ENCODE data around the gene CEP85. TPM values are rescaled to one million over a fixed set of nuclear protein-coding genes. Genes with fewer than 3 reads are reported as not detected.

Gene CEP85
- total RNA-seq, 5 donors from 2014 or later (not counting 1 experiment from before 2014, with no cell fraction given), result 14.2 to 28.5 (median 20.7) TPM

DNA sequence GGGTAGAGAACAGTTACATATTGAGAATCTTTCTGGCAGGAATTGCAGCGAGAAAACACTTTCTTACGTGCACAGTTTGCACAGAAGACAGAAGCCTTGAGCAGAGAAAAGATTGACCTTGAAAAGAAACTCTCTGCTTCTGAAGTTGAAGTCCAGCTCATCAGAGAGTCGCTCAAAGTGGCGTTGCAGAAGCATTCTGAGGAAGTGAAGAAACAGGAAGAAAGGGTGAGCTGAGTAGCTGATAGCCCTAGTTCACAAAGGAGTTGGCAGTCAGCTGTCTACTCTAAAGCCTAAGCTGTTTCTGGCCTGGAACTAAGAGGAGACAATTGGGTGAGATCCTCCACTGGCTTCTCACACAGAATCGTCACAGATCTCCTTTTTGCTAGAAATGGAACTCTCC lies 25.6 kb downstream of the CEP85 start:
- Mint-ChIP-seq H3K9me3 (no peaks in the 10 kb centered on the region), H3K27ac (no peak overlapping the region), H3K36me3 (peaks cover 62% of the 10 kb centered on the region), H3K27me3 (no peaks in the 10 kb centered on the region), H3K4me3 (no peak overlapping the region), H3K4me1 (no peaks in the 10 kb centered on the region)
- Histone ChIP-seq H3K27ac (ENCODE audit: low read length) (no peak overlapping the region), H3K4me1 (ENCODE audit: control insufficient read depth in 1 of 2, extremely low read depth in 1 of 2, insufficient read depth in 2 of 2, low read length in 2 of 2) (no peaks in the 10 kb centered on the region), H3K36me3 (ENCODE audit: control insufficient read depth in 2 of 2, extremely low read depth in 1 of 2, insufficient read depth in 1 of 2, low read length in 1 of 2) (peaks cover 24 to 66% of the 10 kb centered on the region in 2 donors), H3K4me3 (ENCODE audit: control insufficient read depth in 1 of 2, extremely low read depth in 1 of 2, low read length in 1 of 2) (no peak overlapping the region), H3K9me3 (no peaks in the 10 kb centered on the region), H3K27me3 (replicated peaks in 1 of 2; ENCODE audit: control insufficient read depth in 2 of 2, extremely low read depth in 1 of 2, insufficient read depth in 2 of 2, low read length in 1 of 2) (no peaks in the 10 kb centered on the region)
- ChIA-PET POLR2A (interaction anchor here in 1 of 2 donors (0.6 kb wide), 2 partner anchors 27 to 471 kb away, joined by 3 read pairs; no protein-coding TSS in a partner anchor), CTCF (no interaction called here)
- 88% methylated on average over 5 of the region's 5 CpGs for WGBS (ENCODE audit: insufficient coverage)
- DNase-seq (no peak), ATAC-seq (replicated peaks in 1 of 4) (no peak)

DNA sequence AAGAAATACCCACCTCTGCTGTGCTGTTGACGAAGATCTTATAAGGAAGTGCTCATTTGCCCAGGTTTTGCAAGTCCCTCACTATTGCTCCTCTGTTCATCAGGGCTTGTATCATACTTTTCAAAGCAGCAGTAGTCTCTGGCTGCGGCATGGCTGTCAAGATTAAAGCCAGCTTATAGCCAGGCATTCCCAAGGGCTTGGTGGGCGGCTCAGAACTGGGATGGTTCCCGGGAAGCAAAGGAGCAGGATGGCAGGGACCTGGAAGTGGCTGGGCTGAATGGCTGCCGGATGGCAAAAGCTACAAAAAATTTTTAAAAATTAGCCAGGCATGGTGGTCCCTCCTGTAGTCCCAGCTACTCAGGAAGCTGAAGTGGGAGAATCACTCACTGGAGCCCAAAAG lies 29.2 kb downstream of the CEP85 start:
- CTCF ChIA-PET, result no interaction called here
- 93% methylated on average over 4 of the region's 5 CpGs for WGBS (ENCODE audit: insufficient coverage)
- Histone ChIP-seq H3K36me3 (ENCODE audit: control insufficient read depth in 2 of 2, extremely low read depth in 1 of 2, insufficient read depth in 1 of 2, low read length in 1 of 2) (peaks cover 17 to 56% of the 10 kb centered on the region in 2 donors), H3K4me3 (ENCODE audit: control insufficient read depth in 1 of 2, extremely low read depth in 1 of 2, low read length in 1 of 2) (no peak overlapping the region), H3K27ac (ENCODE audit: low read length) (no peak overlapping the region), H3K4me1 (ENCODE audit: control insufficient read depth in 1 of 2, extremely low read depth in 1 of 2, insufficient read depth in 2 of 2, low read length in 2 of 2) (no peaks in the 10 kb centered on the region), H3K27me3 (replicated peaks in 1 of 2; ENCODE audit: control insufficient read depth in 2 of 2, extremely low read depth in 1 of 2, insufficient read depth in 2 of 2, low read length in 1 of 2) (no peaks in the 10 kb centered on the region), H3K9me3 (no peaks in the 10 kb centered on the region)
- H3K4me1 Mint-ChIP-seq, result no peaks in the 10 kb centered on the region
- POLR2A ChIA-PET, result no interaction called here
- H3K4me3 Mint-ChIP-seq, result no peak overlapping the region
- no peaks in the 10 kb centered on the region for H3K27me3 Mint-ChIP-seq
- peaks cover 58% of the 10 kb centered on the region for H3K36me3 Mint-ChIP-seq
- ATAC-seq (replicated peaks in 1 of 4) (no peak), DNase-seq (no peak)
- H3K27ac Mint-ChIP-seq, result no peak overlapping the region
- peaks cover 0 to 2% (median under 1%) of the 10 kb centered on the region in 3 donors for H3K9me3 Mint-ChIP-seq

DNA sequence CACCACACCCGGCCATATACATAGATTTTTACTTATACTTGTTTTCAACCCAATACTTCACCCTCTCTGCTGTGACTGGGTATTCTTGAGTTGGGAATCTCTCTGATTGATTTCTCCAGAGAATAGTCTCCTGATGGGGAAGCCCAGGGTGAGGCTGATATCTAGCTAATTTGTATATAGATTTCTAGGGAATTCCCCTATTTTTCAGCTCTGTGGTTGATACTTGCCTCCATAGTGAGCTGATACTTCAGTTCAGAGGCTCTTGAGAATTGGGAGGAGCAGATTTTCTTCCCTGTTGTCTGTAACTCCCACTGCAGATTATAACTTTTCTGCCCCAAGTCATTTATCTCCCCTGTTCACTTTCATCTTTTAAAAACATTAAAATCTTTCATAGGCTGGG lies 31.4 kb downstream of the CEP85 start:
- ChIA-PET CTCF (interaction anchor here in 1 of 2 donors (0.6 kb wide), 1 partner anchor 166 kb away, joined by 3 read pairs; no protein-coding TSS in a partner anchor), POLR2A (no interaction called here)
- Histone ChIP-seq H3K4me1 (ENCODE audit: control insufficient read depth in 1 of 2, extremely low read depth in 1 of 2, insufficient read depth in 2 of 2, low read length in 2 of 2) (no peaks in the 10 kb centered on the region), H3K9me3 (no peaks in the 10 kb centered on the region), H3K4me3 (ENCODE audit: control insufficient read depth in 1 of 2, extremely low read depth in 1 of 2, low read length in 1 of 2) (no peak overlapping the region), H3K27me3 (replicated peaks in 1 of 2; ENCODE audit: control insufficient read depth in 2 of 2, extremely low read depth in 1 of 2, insufficient read depth in 2 of 2, low read length in 1 of 2) (no peaks in the 10 kb centered on the region), H3K36me3 (ENCODE audit: control insufficient read depth in 2 of 2, extremely low read depth in 1 of 2, insufficient read depth in 1 of 2, low read length in 1 of 2) (peaks cover 30 to 56% of the 10 kb centered on the region in 2 donors), H3K27ac (ENCODE audit: low read length) (no peak overlapping the region)
- Mint-ChIP-seq H3K4me1 (no peaks in the 10 kb centered on the region), H3K27ac (no peak overlapping the region), H3K36me3 (peaks cover 59% of the 10 kb centered on the region), H3K9me3 (peaks cover 6 to 13% (median 11%) of the 10 kb centered on the region in 3 donors), H3K4me3 (no peak overlapping the region), H3K27me3 (no peaks in the 10 kb centered on the region)
- no CpG with 5 or more reads among the region's 1 CpG for WGBS (ENCODE audit: insufficient coverage)
- DNase-seq (no peak), ATAC-seq (replicated peaks in 1 of 4) (no peak)

DNA sequence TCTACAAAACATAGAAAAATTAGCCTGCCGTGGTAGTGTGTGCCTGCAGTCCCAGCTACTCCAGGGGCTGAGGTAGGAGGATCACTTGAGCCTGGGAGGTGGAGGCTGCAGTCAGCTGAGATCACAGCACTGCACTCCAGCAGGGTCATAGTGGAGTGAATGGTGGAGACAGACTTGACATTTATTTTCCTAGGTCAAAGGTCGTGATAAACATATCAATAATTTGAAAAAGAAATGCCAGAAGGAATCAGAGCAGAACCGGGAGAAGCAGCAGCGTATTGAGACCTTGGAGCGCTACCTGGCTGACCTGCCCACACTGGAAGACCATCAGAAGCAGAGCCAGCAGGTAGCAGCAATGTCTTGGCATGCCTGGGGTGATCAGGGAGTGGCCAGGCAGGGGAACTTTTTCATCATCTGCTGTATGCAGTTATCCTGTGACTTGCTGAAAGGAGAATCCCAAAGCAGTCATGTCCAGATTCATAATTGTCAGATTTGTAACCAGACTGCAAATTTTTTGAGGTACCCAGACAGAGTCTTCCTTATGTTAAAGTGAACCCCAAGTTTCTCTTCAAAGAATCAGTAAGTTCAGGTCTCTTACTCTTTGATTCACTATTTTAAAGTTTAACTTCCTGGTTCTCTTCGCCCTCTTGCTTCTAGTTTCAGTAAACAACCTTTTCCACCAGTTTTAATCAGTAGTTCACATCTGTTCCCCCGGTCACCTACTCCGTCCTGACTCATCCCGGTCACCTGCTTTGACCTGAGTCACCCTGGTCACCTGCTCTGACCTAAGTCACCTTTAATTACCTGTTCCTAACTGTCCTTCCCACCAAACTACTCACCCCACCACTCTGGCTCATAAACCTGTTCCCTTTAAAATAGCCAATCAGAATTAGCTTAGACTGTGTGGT lies 34.5 kb downstream of the CEP85 start:
- ChIA-PET POLR2A (no interaction called here), CTCF (no interaction called here)
- ATAC-seq (replicated peaks in 1 of 4) (no peak), DNase-seq (no peak)
- Histone ChIP-seq H3K27me3 (replicated peaks in 1 of 2; ENCODE audit: control insufficient read depth in 2 of 2, extremely low read depth in 1 of 2, insufficient read depth in 2 of 2, low read length in 1 of 2) (no peaks in the 10 kb centered on the region), H3K9me3 (no peaks in the 10 kb centered on the region), H3K36me3 (ENCODE audit: control insufficient read depth in 2 of 2, extremely low read depth in 1 of 2, insufficient read depth in 1 of 2, low read length in 1 of 2) (peaks cover 21 to 55% of the 10 kb centered on the region in 2 donors), H3K4me1 (ENCODE audit: control insufficient read depth in 1 of 2, extremely low read depth in 1 of 2, insufficient read depth in 2 of 2, low read length in 2 of 2) (no peaks in the 10 kb centered on the region), H3K27ac (ENCODE audit: low read length) (no peak overlapping the region), H3K4me3 (ENCODE audit: control insufficient read depth in 1 of 2, extremely low read depth in 1 of 2, low read length in 1 of 2) (no peak overlapping the region)
- Mint-ChIP-seq H3K27me3 (no peaks in the 10 kb centered on the region), H3K4me3 (no peak overlapping the region), H3K36me3 (peaks cover 61% of the 10 kb centered on the region), H3K4me1 (no peaks in the 10 kb centered on the region), H3K27ac (no peak overlapping the region), H3K9me3 (peaks cover 6 to 13% (median 11%) of the 10 kb centered on the region in 3 donors)
- 98% methylated on average over 8 of the region's 9 CpGs for WGBS (ENCODE audit: insufficient coverage)

DNA sequence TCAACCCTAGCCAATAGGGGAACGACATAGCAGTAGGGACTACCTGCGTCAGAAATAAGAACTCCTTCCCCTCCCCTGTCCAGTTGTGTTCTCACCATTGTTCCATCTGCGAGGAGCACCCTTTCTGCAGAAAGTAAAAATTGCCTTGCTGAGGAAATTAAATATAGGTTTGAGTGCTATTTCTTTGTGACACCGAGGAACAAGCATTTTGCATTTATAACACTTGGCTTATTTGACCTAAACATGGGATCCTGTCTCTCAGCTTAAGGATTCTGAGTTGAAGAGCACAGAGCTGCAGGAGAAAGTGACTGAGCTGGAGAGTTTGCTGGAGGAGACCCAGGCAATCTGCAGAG lies 35.2 kb downstream of the CEP85 start:
- H3K4me3 Mint-ChIP-seq, result no peak overlapping the region
- H3K36me3 Mint-ChIP-seq, result peaks cover 57% of the 10 kb centered on the region
- ATAC-seq (replicated peaks in 1 of 4) (no peak), DNase-seq (no peak)
- Histone ChIP-seq H3K4me3 (ENCODE audit: control insufficient read depth in 1 of 2, extremely low read depth in 1 of 2, low read length in 1 of 2) (peak overlapping the region in 1 of 2 donors; percentile 20), H3K27me3 (replicated peaks in 1 of 2; ENCODE audit: control insufficient read depth in 2 of 2, extremely low read depth in 1 of 2, insufficient read depth in 2 of 2, low read length in 1 of 2) (no peaks in the 10 kb centered on the region), H3K27ac (ENCODE audit: low read length) (no peak overlapping the region), H3K36me3 (ENCODE audit: control insufficient read depth in 2 of 2, extremely low read depth in 1 of 2, insufficient read depth in 1 of 2, low read length in 1 of 2) (peaks cover 21 to 54% of the 10 kb centered on the region in 2 donors), H3K4me1 (ENCODE audit: control insufficient read depth in 1 of 2, extremely low read depth in 1 of 2, insufficient read depth in 2 of 2, low read length in 2 of 2) (no peaks in the 10 kb centered on the region), H3K9me3 (no peaks in the 10 kb centered on the region)
- ChIA-PET CTCF (interaction anchor here in 1 of 2 donors (0.6 kb wide), 2 partner anchors 98 to 1168 kb away, joined by 3 to 4 read pairs; no protein-coding TSS in a partner anchor), POLR2A (interaction anchor here in 1 of 2 donors (0.6 kb wide), 1 partner anchor 17 kb away, joined by 4 read pairs; no protein-coding TSS in a partner anchor)
- peaks cover 6 to 13% (median 11%) of the 10 kb centered on the region in 3 donors for H3K9me3 Mint-ChIP-seq
- 90% methylated on average over 2 of the region's 4 CpGs for WGBS (ENCODE audit: insufficient coverage)
- no peak overlapping the region for H3K27ac Mint-ChIP-seq
- peaks cover 0 to under 1% (median 0%) of the 10 kb centered on the region in 3 donors for H3K4me1 Mint-ChIP-seq
- no peaks in the 10 kb centered on the region for H3K27me3 Mint-ChIP-seq

DNA sequence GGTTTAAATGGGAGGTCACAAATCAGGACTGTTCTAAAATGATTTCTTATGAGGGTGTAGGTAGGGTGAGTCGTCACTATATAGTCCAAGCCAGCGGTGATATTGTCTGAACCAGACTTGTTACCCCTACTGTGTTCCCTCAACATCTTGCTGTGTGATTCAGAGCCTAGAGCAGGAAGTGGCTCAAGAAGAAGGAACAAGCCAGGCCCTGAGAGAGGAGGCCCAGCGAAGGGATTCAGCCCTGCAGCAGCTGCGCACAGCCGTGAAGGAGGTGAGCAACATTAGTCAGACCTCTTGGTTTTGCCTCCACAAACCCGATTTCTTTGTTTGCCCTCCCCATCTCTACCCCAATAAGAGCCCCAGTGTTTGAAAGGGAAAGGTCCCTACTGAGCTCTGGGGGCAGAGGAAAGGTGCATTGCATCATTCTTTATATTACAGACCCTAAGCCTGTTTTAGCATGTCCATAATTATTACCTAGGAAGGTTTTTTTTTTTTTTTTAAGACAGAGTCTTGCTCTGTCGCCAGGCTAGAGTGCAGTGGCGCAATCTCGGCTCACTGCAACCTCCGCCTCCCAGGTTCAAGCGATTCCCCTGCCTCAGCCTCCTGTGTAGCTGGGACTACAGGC lies 40.9 kb downstream of the CEP85 start:
- Histone ChIP-seq H3K27ac (ENCODE audit: low read length) (no peak overlapping the region), H3K4me3 (ENCODE audit: control insufficient read depth in 1 of 2, extremely low read depth in 1 of 2, low read length in 1 of 2) (no peak overlapping the region), H3K9me3 (no peaks in the 10 kb centered on the region), H3K36me3 (ENCODE audit: control insufficient read depth in 2 of 2, extremely low read depth in 1 of 2, insufficient read depth in 1 of 2, low read length in 1 of 2) (peaks cover 9 to 27% of the 10 kb centered on the region in 2 donors), H3K4me1 (ENCODE audit: control insufficient read depth in 1 of 2, extremely low read depth in 1 of 2, insufficient read depth in 2 of 2, low read length in 2 of 2) (peaks cover 20 to 46% of the 10 kb centered on the region in 2 experiments), H3K27me3 (replicated peaks in 1 of 2; ENCODE audit: control insufficient read depth in 2 of 2, extremely low read depth in 1 of 2, insufficient read depth in 2 of 2, low read length in 1 of 2) (no peaks in the 10 kb centered on the region)
- ChIA-PET CTCF (interaction anchor here (0.7 to 3.9 kb wide), 13 partner anchors 10 to 142 kb away, joined by 3 to 23 read pairs (median 6); partner anchors contain the start of gene CEP85 (in 1 of the 2)), POLR2A (interaction anchor here in 1 of 2 donors (0.6 kb wide), 1 partner anchor 145 kb away, joined by 3 read pairs; no protein-coding TSS in a partner anchor)
- Mint-ChIP-seq H3K4me3 (no peak overlapping the region), H3K4me1 (peaks cover 39 to 52% (median 46%) of the 10 kb centered on the region in 3 donors), H3K36me3 (peaks cover 22% of the 10 kb centered on the region), H3K27me3 (no peaks in the 10 kb centered on the region), H3K9me3 (no peaks in the 10 kb centered on the region), H3K27ac (peak overlapping the region; percentile 90 to 97)
- DNase-seq (peak in 2 of 35 experiments; percentile 8 to 24), ATAC-seq (replicated peaks in 1 of 4) (no peak)
- 89% methylated on average over 6 of the region's 11 CpGs for WGBS (ENCODE audit: insufficient coverage)

Measured in T-cell (primary cell).